Measurements from ENCODE around the gene PLXNA1.

DNA sequence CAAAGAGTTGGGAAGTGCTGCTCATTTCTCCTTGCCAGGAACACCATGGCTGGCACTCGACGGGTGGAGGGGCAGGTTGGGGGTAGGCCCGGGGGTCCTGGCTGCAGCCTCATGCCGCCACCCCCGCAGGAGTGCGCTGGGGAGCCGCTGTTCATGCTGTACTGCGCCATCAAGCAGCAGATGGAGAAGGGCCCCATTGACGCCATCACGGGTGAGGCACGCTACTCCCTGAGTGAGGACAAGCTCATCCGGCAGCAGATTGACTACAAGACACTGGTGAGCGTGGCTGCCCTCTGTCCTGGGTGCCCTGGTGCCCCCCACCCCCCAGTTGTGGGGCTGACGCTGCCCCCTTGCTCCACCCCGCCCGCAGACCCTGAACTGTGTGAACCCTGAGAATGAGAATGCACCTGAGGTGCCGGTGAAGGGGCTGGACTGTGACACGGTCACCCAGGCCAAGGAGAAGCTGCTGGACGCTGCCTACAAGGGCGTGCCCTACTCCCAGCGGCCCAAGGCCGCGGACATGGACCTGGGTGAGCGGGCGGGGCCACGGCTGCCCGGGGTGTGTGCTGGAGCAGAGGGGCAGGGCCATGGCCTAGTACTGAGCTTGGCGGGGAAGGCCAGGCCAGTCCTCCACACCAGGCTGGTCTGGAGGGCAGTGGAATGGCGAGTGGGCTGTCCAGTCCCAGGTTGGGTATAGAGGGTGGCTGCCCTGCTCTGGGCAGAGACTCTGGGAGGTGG is 45.1 kb downstream of the PLXNA1 start:
- TF ChIP-seq, protein P1, sequence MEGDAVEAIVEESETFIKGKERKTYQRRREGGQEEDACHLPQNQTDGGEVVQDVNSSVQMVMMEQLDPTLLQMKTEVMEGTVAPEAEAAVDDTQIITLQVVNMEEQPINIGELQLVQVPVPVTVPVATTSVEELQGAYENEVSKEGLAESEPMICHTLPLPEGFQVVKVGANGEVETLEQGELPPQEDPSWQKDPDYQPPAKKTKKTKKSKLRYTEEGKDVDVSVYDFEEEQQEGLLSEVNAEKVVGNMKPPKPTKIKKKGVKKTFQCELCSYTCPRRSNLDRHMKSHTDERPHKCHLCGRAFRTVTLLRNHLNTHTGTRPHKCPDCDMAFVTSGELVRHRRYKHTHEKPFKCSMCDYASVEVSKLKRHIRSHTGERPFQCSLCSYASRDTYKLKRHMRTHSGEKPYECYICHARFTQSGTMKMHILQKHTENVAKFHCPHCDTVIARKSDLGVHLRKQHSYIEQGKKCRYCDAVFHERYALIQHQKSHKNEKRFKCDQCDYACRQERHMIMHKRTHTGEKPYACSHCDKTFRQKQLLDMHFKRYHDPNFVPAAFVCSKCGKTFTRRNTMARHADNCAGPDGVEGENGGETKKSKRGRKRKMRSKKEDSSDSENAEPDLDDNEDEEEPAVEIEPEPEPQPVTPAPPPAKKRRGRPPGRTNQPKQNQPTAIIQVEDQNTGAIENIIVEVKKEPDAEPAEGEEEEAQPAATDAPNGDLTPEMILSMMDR (IDR thresholded peaks at IDR 0.05) = no peak
- no peak for TF ChIP-seq ZFX (IDR thresholded peaks at IDR 0.05; ENCODE audit: borderline replicate concordance)

Data from 22Rv1 (cell line).